CD14-positive monocyte (primary cell): ENCODE data around the gene SNX22. TPM values are rescaled to one million over a fixed set of nuclear protein-coding genes. Genes with fewer than 3 reads are reported as not detected.

Experiments used
- DNase-seq, 3 donors: peaks; one replicate each; pipeline ENCODE4 v3.0.0-alpha.2; 2011 to 2022
- H2AFZ ChIP-seq: 2 replicates; pipeline ENCODE4 v1.6.0; 2012; ENCODE audit warnings: mild to moderate bottlenecking, low read depth, low read length, inconsistent platforms; ENCODE audit not compliant: insufficient read depth, poor library complexity, severe bottlenecking
- H3K27ac ChIP-seq, 2 donors: 1 replicate in 1 of 2; 2 replicates in 1 of 2; pipeline ENCODE4 v1.5.1; 2012 to 2013; ENCODE audit warnings: low read length in 2 of 2, control low read depth in 1 of 2, inconsistent platforms in 1 of 2, low read depth in 1 of 2, mild to moderate bottlenecking in 1 of 2
- H3K27me3 ChIP-seq, 2 donors: one replicate each; pipeline versions ENCODE4 v1.6.0 to v1.6.1; 2011 to 2013; ENCODE audit warnings: low read length in 2 of 2; ENCODE audit not compliant: control insufficient read depth in 2 of 2, insufficient read depth in 2 of 2
- H3K36me3 ChIP-seq, 2 donors: replicated peaks in 1 of 2; 1 replicate in 1 of 2; 2 replicates in 1 of 2; pipeline versions ENCODE4 v1.5.1 to v1.6.1; 2012 to 2013; ENCODE audit warnings: low read length in 2 of 2, control low read depth in 1 of 2, inconsistent platforms in 1 of 2, mild to moderate bottlenecking in 1 of 2; ENCODE audit not compliant: insufficient read depth in 2 of 2, control insufficient read depth in 1 of 2
- H3K4me1 ChIP-seq, 2 donors: 1 replicate in 1 of 2; 2 replicates in 1 of 2; pipeline versions ENCODE4 v1.5.1 to v1.6.1; 2012 to 2013; ENCODE audit warnings: low read length in 2 of 2, control low read depth in 1 of 2, inconsistent platforms in 1 of 2, mild to moderate bottlenecking in 1 of 2, moderate library complexity in 1 of 2; ENCODE audit not compliant: insufficient read depth in 2 of 2, control insufficient read depth in 1 of 2
- H3K4me2 ChIP-seq: replicated peaks from 2 replicates; pipeline ENCODE3; 2012; ENCODE audit warnings: low read length, moderate library complexity, mild to moderate bottlenecking; ENCODE audit not compliant: poor library complexity, severe bottlenecking; ENCODE audit errors: extremely low read depth
- H3K4me3 ChIP-seq, 3 experiments: fragments of 200-600 bp in 1 of 3; sonication (generic) in 1 of 3; replicated peaks in 1 of 3; 1 replicate in 2 of 3; 2 replicates in 1 of 3; pipeline ENCODE4 v1.5.1; 2011 to 2013; ENCODE audit warnings: low read length in 3 of 3, mild to moderate bottlenecking in 3 of 3, control low read depth in 2 of 3, low read depth in 2 of 3, inconsistent platforms in 1 of 3, moderate library complexity in 1 of 3
- H3K79me2 ChIP-seq: 2 replicates; pipeline ENCODE4 v1.6.0; 2012; ENCODE audit warnings: mild to moderate bottlenecking, control low read depth, inconsistent platforms, low read length, moderate library complexity; ENCODE audit not compliant: insufficient read depth
- H3K9ac ChIP-seq: 2 replicates; pipeline ENCODE4 v1.6.0; 2017; ENCODE audit warnings: low read length, mild to moderate bottlenecking; ENCODE audit not compliant: insufficient read depth, poor library complexity, severe bottlenecking
- H3K9me3 ChIP-seq, 2 donors: replicated peaks in 1 of 2; 1 replicate in 1 of 2; 2 replicates in 1 of 2; pipeline versions ENCODE4 v1.5.1 to v1.6.1; 2012 to 2013; ENCODE audit warnings: low read length in 2 of 2, control low read depth in 1 of 2; ENCODE audit not compliant: control insufficient read depth in 1 of 2, insufficient read depth in 1 of 2
- H4K20me1 ChIP-seq: 2 replicates; pipeline ENCODE4 v1.6.0; 2012; ENCODE audit warnings: mild to moderate bottlenecking, low read length, control low read depth, moderate library complexity; ENCODE audit not compliant: insufficient read depth
- H3K27ac Mint-ChIP-seq, 7 donors: one replicate each; pipeline ENCODE4 v1.8.0; 2020; ENCODE audit warnings: mild to moderate bottlenecking in 7 of 7, mixed read lengths in 7 of 7, moderate library complexity in 6 of 7, inconsistent platforms in 2 of 7
- H3K27me3 Mint-ChIP-seq, 3 donors: one replicate each; pipeline ENCODE4 v1.8.0; 2021 to 2022; ENCODE audit warnings: low read depth in 3 of 3, mild to moderate bottlenecking in 3 of 3, mixed read lengths in 3 of 3, moderate library complexity in 3 of 3, inconsistent platforms in 1 of 3
- H3K36me3 Mint-ChIP-seq, 2 donors: one replicate each; pipeline ENCODE4 v1.8.0; 2020; ENCODE audit warnings: mixed read lengths in 2 of 2, inconsistent platforms in 1 of 2, mild to moderate bottlenecking in 1 of 2
- H3K4me1 Mint-ChIP-seq: one replicate; pipeline ENCODE4 v1.8.0; 2020; ENCODE audit warnings: mild to moderate bottlenecking, mixed read lengths
- H3K4me3 Mint-ChIP-seq, 2 donors: one replicate each; pipeline ENCODE4 v1.8.0; 2020; ENCODE audit warnings: mild to moderate bottlenecking in 2 of 2, mixed read lengths in 2 of 2, moderate library complexity in 1 of 2
- H3K9me3 Mint-ChIP-seq, 7 donors: one replicate each; pipeline ENCODE4 v1.8.0; 2020 to 2022; ENCODE audit warnings: mixed read lengths in 7 of 7, mild to moderate bottlenecking in 6 of 7, moderate library complexity in 6 of 7, inconsistent platforms in 2 of 7
- CTCF ChIP-seq: fragments of 200-600 bp; IDR thresholded peaks from one replicate; pipeline ENCODE4 v1.8.0; 2022; ENCODE audit warnings: antibody characterized with exemption, mild to moderate bottlenecking
- WGBS: methylation state at CpG from one replicate; pipeline ENCODE4 v1.1.5; 2013; ENCODE audit warnings: missing lambda C conversion rate; ENCODE audit not compliant: insufficient coverage; 5-methylcytosine and 5-hydroxymethylcytosine counted together
- intact Hi-C, 2 donors: fragments of 100-400 bp; cut with micrococcal nuclease; formaldehyde crosslinking; loops; one replicate each; pipeline versions ENCODE4 v1.15.0 to v1.15.1; 2023
- polyA plus RNA-seq, 3 donors: library from polyadenylated mRNA; depleted of rRNA in 1 of 3; unstranded in 2 of 3; stranded (reverse) in 1 of 3; fragments of 300-500 nt in 2 of 3; fragments of >200 nt in 1 of 3; fragmentation: Illumina TruSeq in 2 of 3; gene quantifications; 1 replicate in 2 of 3; 2 replicates in 1 of 3; pipeline ENCODE4 v1.2.3, GENCODE V29; 2012 to 2021

Gene SNX22
- polyA plus RNA-seq, 3 donors, result 0.19 to 1.2 (median 0.80) TPM

- TF ChIP-seq CTCF, result no peak
- Mint-ChIP-seq H3K27me3 (peaks cover 0 to 1% (median 0%) of the 10 kb centered on the region in 3 donors), H3K9me3 (no peaks in the 10 kb centered on the region), H3K27ac (no peak overlapping the region), H3K4me3 (no peak overlapping the region), H3K36me3 (peaks cover 42 to 63% of the 10 kb centered on the region in 2 donors), H3K4me1 (no peaks in the 10 kb centered on the region)
- Histone ChIP-seq H3K36me3 (peaks cover 22 to 75% of the 10 kb centered on the region in 2 donors), H3K4me3 (no peak overlapping the region), H3K4me2 (no peak overlapping the region), H3K4me1 (no peaks in the 10 kb centered on the region), H3K27ac (no peak overlapping the region), H2AFZ (no peak overlapping the region), H3K79me2 (no peaks in the 10 kb centered on the region), H3K9me3 (no peaks in the 10 kb centered on the region), H3K27me3 (no peaks in the 10 kb centered on the region), H3K9ac (no peak overlapping the region), H4K20me1 (no peaks in the 10 kb centered on the region)
- 100% methylated on average over 2 of the region's 5 CpGs for WGBS
- no peak for DNase-seq
- intact Hi-C loops, result no loop called here
These were observed 40.7 kb downstream of the SNX22 start for GRCh38 chr15:64191971-64192830.

DNA sequence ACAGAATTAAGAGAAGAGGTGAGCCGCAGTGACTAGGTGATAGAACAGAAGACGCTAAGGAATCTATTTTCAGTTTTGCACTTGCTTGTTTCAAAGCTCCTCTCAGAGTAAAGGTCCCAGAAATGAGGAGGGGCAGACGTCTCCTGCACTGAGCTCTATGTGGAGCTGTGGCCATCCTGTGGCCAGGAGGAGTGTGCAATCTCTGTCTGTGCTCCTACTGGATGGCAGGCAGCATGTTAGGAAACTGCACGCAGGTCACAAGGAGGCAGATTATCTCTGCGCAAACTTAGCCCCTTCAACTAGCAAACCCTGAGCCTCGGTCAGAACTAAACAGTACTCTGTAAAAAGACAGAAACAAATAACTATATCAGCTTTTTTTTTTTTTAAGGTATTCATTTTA, 42.4 kb downstream of the SNX22 start:
- no peak for DNase-seq
- H3K27ac ChIP-seq, result no peak overlapping the region
- no peaks in the 10 kb centered on the region for H4K20me1 ChIP-seq
- Mint-ChIP-seq H3K27ac (no peak overlapping the region), H3K36me3 (peaks cover 40 to 58% of the 10 kb centered on the region in 2 donors), H3K27me3 (no peaks in the 10 kb centered on the region), H3K9me3 (no peaks in the 10 kb centered on the region), H3K4me1 (no peaks in the 10 kb centered on the region), H3K4me3 (no peak overlapping the region)
- H3K9me3 ChIP-seq, result no peaks in the 10 kb centered on the region
- TF ChIP-seq CTCF, result no peak
- no peaks in the 10 kb centered on the region for H3K4me1 ChIP-seq
- H3K27me3 ChIP-seq, result no peaks in the 10 kb centered on the region
- H3K36me3 ChIP-seq, result peaks cover 18 to 75% of the 10 kb centered on the region in 2 donors
- H3K4me3 ChIP-seq, result no peak overlapping the region
- H3K79me2 ChIP-seq, result no peaks in the 10 kb centered on the region
- 95% methylated on average over 3 of the region's 6 CpGs for WGBS
- intact Hi-C loops, result no loop called here
- no peak overlapping the region for H2AFZ ChIP-seq
- no peak overlapping the region for H3K4me2 ChIP-seq
- H3K9ac ChIP-seq, result no peak overlapping the region
